ENCODE results near the gene BIRC3. TPM values are rescaled to one million over a fixed set of nuclear protein-coding genes. Genes with fewer than 3 reads are reported as not detected.

The BIRC3 gene
- polyA plus RNA-seq, 1 donor from 2014 or later: not detected

DNA sequence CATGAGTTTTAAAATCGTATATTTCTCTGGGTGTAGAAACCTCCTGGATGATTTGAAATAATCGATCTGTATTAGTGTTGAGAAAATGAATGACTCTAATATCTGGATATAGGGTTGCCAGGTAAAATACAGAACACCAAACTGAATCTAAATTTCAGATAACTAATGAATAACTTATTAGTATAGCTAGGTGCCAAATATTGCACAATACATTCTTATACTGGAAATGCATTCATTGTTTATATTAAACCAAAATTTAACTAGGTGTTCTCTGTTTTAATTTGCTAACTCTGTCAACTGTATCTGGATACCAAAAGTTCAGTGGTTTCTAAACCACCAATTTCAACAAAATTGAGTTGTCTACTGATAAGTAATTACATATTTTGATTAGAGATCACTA is 2.5 kb upstream of the BIRC3 start:
- no peaks in the 10 kb centered on the region for H4K20me1 ChIP-seq (ENCODE audit: insufficient read depth)
- no peaks in the 10 kb centered on the region for H3K36me3 ChIP-seq (ENCODE audit: insufficient read depth, low read length)
- no peaks in the 10 kb centered on the region for H3K9me3 ChIP-seq (ENCODE audit: low read length)
- no peaks in the 10 kb centered on the region for H3K79me2 ChIP-seq (replicated peaks; ENCODE audit: insufficient read depth, low read length)
- H3K9me2 ChIP-seq (ENCODE audit: insufficient read depth, low read length): no peaks in the 10 kb centered on the region
- H3F3A ChIP-seq (ENCODE audit: insufficient read depth, low read length, poor library complexity, severe bottlenecking): no peaks in the 10 kb centered on the region
- H3K4me2 ChIP-seq (ENCODE audit: low read length): no peak overlapping the region
- no peak overlapping the region for H2AFZ ChIP-seq (ENCODE audit: low read depth, low read length)
- H3K9ac ChIP-seq (ENCODE audit: low read length): no peak overlapping the region
- TF ChIP-seq RAD21 (conservative IDR thresholded peaks at IDR 0.05) (no peak), TAF1 (IDR thresholded peaks at IDR 0.05; ENCODE audit: low read depth) (no peak), SMC3 (conservative IDR thresholded peaks at IDR 0.05; ENCODE audit: poor library complexity) (no peak), EP300 (conservative IDR thresholded peaks at IDR 0.05; ENCODE audit: poor library complexity, severe bottlenecking) (no peak), MXI1 (conservative IDR thresholded peaks at IDR 0.05; ENCODE audit: poor library complexity, severe bottlenecking) (no peak)
- peaks cover 7% of the 10 kb centered on the region for H3K27me3 ChIP-seq (ENCODE audit: insufficient read depth, low read depth, low read length)
- H3K27ac ChIP-seq (ENCODE audit: low read length): no peak overlapping the region
- no peak overlapping the region for H3K4me3 ChIP-seq (ENCODE audit: low read length)

- Histone ChIP-seq H3K36me3 (ENCODE audit: insufficient read depth, low read length) (no peaks in the 10 kb centered on the region), H3K9me3 (ENCODE audit: low read length) (no peaks in the 10 kb centered on the region), H2AFZ (ENCODE audit: low read depth, low read length) (no peak overlapping the region), H3K27me3 (ENCODE audit: insufficient read depth, low read depth, low read length) (peaks cover 7% of the 10 kb centered on the region), H4K20me1 (ENCODE audit: insufficient read depth) (no peaks in the 10 kb centered on the region), H3K79me2 (replicated peaks; ENCODE audit: insufficient read depth, low read length) (no peaks in the 10 kb centered on the region), H3K4me3 (ENCODE audit: low read length) (no peak overlapping the region), H3F3A (ENCODE audit: insufficient read depth, low read length, poor library complexity, severe bottlenecking) (no peaks in the 10 kb centered on the region), H3K9ac (ENCODE audit: low read length) (no peak overlapping the region), H3K27ac (ENCODE audit: low read length) (no peak overlapping the region), H3K9me2 (ENCODE audit: insufficient read depth, low read length) (no peaks in the 10 kb centered on the region), H3K4me2 (ENCODE audit: low read length) (no peak overlapping the region)
- TF ChIP-seq MXI1 (conservative IDR thresholded peaks at IDR 0.05; ENCODE audit: poor library complexity, severe bottlenecking): no peak
- TF ChIP-seq, protein P1, sequence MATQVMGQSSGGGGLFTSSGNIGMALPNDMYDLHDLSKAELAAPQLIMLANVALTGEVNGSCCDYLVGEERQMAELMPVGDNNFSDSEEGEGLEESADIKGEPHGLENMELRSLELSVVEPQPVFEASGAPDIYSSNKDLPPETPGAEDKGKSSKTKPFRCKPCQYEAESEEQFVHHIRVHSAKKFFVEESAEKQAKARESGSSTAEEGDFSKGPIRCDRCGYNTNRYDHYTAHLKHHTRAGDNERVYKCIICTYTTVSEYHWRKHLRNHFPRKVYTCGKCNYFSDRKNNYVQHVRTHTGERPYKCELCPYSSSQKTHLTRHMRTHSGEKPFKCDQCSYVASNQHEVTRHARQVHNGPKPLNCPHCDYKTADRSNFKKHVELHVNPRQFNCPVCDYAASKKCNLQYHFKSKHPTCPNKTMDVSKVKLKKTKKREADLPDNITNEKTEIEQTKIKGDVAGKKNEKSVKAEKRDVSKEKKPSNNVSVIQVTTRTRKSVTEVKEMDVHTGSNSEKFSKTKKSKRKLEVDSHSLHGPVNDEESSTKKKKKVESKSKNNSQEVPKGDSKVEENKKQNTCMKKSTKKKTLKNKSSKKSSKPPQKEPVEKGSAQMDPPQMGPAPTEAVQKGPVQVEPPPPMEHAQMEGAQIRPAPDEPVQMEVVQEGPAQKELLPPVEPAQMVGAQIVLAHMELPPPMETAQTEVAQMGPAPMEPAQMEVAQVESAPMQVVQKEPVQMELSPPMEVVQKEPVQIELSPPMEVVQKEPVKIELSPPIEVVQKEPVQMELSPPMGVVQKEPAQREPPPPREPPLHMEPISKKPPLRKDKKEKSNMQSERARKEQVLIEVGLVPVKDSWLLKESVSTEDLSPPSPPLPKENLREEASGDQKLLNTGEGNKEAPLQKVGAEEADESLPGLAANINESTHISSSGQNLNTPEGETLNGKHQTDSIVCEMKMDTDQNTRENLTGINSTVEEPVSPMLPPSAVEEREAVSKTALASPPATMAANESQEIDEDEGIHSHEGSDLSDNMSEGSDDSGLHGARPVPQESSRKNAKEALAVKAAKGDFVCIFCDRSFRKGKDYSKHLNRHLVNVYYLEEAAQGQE (IDR thresholded peaks at IDR 0.05; ENCODE audit: borderline replicate concordance): no peak
Measured at GRCh38 chr11:102316346-102316904, 859 bp upstream of the BIRC3 start.

GRCh38 chr11:102317768-102318103 is 452 bp downstream of the BIRC3 start:
- TF ChIP-seq RAD21 (conservative IDR thresholded peaks at IDR 0.05): no peak
- TF ChIP-seq MXI1 (conservative IDR thresholded peaks at IDR 0.05; ENCODE audit: poor library complexity, severe bottlenecking): no peak
- no peak for TF ChIP-seq EP300 (conservative IDR thresholded peaks at IDR 0.05; ENCODE audit: poor library complexity, severe bottlenecking)
- no peak for TF ChIP-seq SMC3 (conservative IDR thresholded peaks at IDR 0.05; ENCODE audit: poor library complexity)
- H3K9ac ChIP-seq (ENCODE audit: low read length): no peak overlapping the region
- no peaks in the 10 kb centered on the region for H3K79me2 ChIP-seq (replicated peaks; ENCODE audit: insufficient read depth, low read length)

More at GRCh38 chr11:102317768-102318103, 452 bp downstream of the BIRC3 start:
- Histone ChIP-seq H4K20me1 (ENCODE audit: insufficient read depth) (no peaks in the 10 kb centered on the region), H3F3A (ENCODE audit: insufficient read depth, low read length, poor library complexity, severe bottlenecking) (no peaks in the 10 kb centered on the region), H3K36me3 (ENCODE audit: insufficient read depth, low read length) (no peaks in the 10 kb centered on the region), H3K4me2 (ENCODE audit: low read length) (no peak overlapping the region), H2AFZ (ENCODE audit: low read depth, low read length) (no peak overlapping the region), H3K27me3 (ENCODE audit: insufficient read depth, low read depth, low read length) (peaks cover 7% of the 10 kb centered on the region), H3K27ac (ENCODE audit: low read length) (no peak overlapping the region), H3K9me2 (ENCODE audit: insufficient read depth, low read length) (no peaks in the 10 kb centered on the region), H3K4me3 (ENCODE audit: low read length) (peak overlapping the region; percentile 49), H3K9me3 (ENCODE audit: low read length) (no peaks in the 10 kb centered on the region)

Data from neural cell (in vitro differentiated cells).